ENCODE results near the gene SF3A2.

- TF ChIP-seq POLR2A (IDR thresholded peaks at IDR 0.05) (no peak), CTCF (IDR thresholded peaks at IDR 0.05) (no peak)
Observed at GRCh38 chr19:2280633-2281264, 44.1 kb downstream of the SF3A2 start.
